Suprapubic skin (tissue), 4 donors: Measurements from ENCODE around the gene TNIK. TPM values are rescaled to one million over a fixed set of nuclear protein-coding genes. Genes with fewer than 3 reads are reported as not detected.

ENCODE experiments used
- DNase-seq, 2 donors: peaks; one replicate each; pipeline ENCODE4 v3.0.0-alpha.2; 2019; ENCODE audit warnings: low spot score in 2 of 2
- H3K27ac ChIP-seq: fragments of 200-600 bp; sonication (generic); one replicate; pipeline ENCODE4 v1.5.1; 2019
- H3K27me3 ChIP-seq: fragments of 200-600 bp; sonication (generic); one replicate; pipeline ENCODE4 v1.5.1; 2019
- H3K36me3 ChIP-seq: fragments of 200-600 bp; sonication (generic); one replicate; pipeline ENCODE4 v1.5.1; 2019
- H3K4me1 ChIP-seq: fragments of 200-600 bp; sonication (generic); one replicate; pipeline ENCODE4 v1.5.1; 2019
- H3K4me3 ChIP-seq: fragments of 200-600 bp; sonication (generic); one replicate; pipeline ENCODE4 v1.5.1; 2019; ENCODE audit warnings: mild to moderate bottlenecking
- H3K9me3 ChIP-seq: fragments of 200-600 bp; sonication (generic); one replicate; pipeline ENCODE4 v1.5.1; 2019
- CTCF ChIP-seq, 2 donors: fragments of 200-600 bp in 1 of 2; fragments of 450-650 bp in 1 of 2; sonication (generic) in 1 of 2; IDR thresholded peaks; one replicate each; pipeline ENCODE4 v1.5.1; 2016 to 2019; ENCODE audit warnings: antibody characterized with exemption in 2 of 2, mild to moderate bottlenecking in 1 of 2, moderate library complexity in 1 of 2
- EP300 ChIP-seq: sonication (generic); formaldehyde crosslinking; IDR thresholded peaks from one replicate; pipeline ENCODE4 v1.6.1; 2017; ENCODE audit warnings: antibody characterized with exemption
- POLR2A ChIP-seq, 2 donors: fragments of 450-650 bp; IDR thresholded peaks; one replicate each; pipeline ENCODE4 v1.6.1; 2017; ENCODE audit warnings: antibody characterized with exemption in 2 of 2, mild to moderate bottlenecking in 2 of 2, moderate library complexity in 2 of 2
- POLR2AphosphoS5 ChIP-seq, 3 donors: sonication (generic); formaldehyde crosslinking; IDR thresholded peaks; one replicate each; pipeline ENCODE4 v1.6.1; 2017; ENCODE audit warnings: antibody characterized with exemption in 3 of 3
- WGBS: methylation state at CpG from one replicate; pipeline ENCODE4 v1.1.5; 2018; 5-methylcytosine and 5-hydroxymethylcytosine counted together
- total RNA-seq, 4 donors: library from RNA; depleted of rRNA; stranded (reverse); fragments of >200 nt; gene quantifications; one replicate each; pipeline ENCODE4 v1.1.0, GENCODE V29; 2016

The TNIK gene
- total RNA-seq, 4 donors from 2014 or later: 2.0 to 4.3 (median 3.1) TPM

DNA sequence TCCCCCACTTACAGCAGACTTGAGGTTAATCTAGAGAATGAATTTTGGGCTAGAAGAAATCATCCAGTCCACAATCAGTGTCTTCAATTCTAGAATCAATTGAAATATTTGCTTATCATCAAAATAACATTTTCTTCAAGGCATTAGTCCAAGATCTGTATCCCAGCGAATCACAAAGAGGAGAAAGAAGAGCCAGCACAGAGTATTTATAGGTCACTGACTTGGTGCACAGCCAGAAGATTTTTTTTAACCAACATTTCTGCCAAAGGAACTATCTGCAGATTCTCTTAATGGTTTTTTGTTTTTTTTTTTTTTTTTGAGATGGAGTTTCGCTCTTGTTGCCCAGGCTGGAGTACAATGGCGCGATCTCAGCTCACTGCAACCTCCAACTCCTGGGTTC lies 178.2 kb downstream of the TNIK start:
- 33% methylated on average over 4 of the region's 4 CpGs for WGBS
- no peaks in the 10 kb centered on the region for H3K27me3 ChIP-seq
- H3K27ac ChIP-seq: no peak overlapping the region
- H3K36me3 ChIP-seq: no peaks in the 10 kb centered on the region
- H3K4me1 ChIP-seq: peaks cover 33% of the 10 kb centered on the region
- TF ChIP-seq POLR2A (IDR thresholded peaks at IDR 0.05) (no peak), EP300 (no peak), POLR2AphosphoS5 (IDR thresholded peaks at IDR 0.05) (no peak), CTCF (IDR thresholded peaks at IDR 0.05) (no peak)
- no peaks in the 10 kb centered on the region for H3K9me3 ChIP-seq
- no peak for DNase-seq
- no peak overlapping the region for H3K4me3 ChIP-seq

- H3K36me3 ChIP-seq: no peaks in the 10 kb centered on the region
- WGBS: 80% methylated on average over 2 of the region's 2 CpGs
- H3K9me3 ChIP-seq: no peaks in the 10 kb centered on the region
- DNase-seq: no peak
- H3K4me1 ChIP-seq: peaks cover 27% of the 10 kb centered on the region
- no peaks in the 10 kb centered on the region for H3K27me3 ChIP-seq
- no peak for TF ChIP-seq EP300
- H3K27ac ChIP-seq: no peak overlapping the region
- H3K4me3 ChIP-seq: no peak overlapping the region
Measured at GRCh38 chr3:171281256-171281992, 178.8 kb downstream of the TNIK start.

GRCh38 chr3:171279972-171280371 lies 180.2 kb downstream of the TNIK start:
- Histone ChIP-seq H3K4me3 (no peak overlapping the region), H3K36me3 (no peaks in the 10 kb centered on the region), H3K9me3 (no peaks in the 10 kb centered on the region), H3K4me1 (peaks cover 20% of the 10 kb centered on the region), H3K27ac (no peak overlapping the region), H3K27me3 (no peaks in the 10 kb centered on the region)
- WGBS: 52% methylated on average over 3 of the region's 3 CpGs
- TF ChIP-seq CTCF (IDR thresholded peaks at IDR 0.05) (no peak), POLR2A (IDR thresholded peaks at IDR 0.05) (no peak), EP300 (no peak), POLR2AphosphoS5 (IDR thresholded peaks at IDR 0.05) (no peak)
- no peak for DNase-seq

DNA sequence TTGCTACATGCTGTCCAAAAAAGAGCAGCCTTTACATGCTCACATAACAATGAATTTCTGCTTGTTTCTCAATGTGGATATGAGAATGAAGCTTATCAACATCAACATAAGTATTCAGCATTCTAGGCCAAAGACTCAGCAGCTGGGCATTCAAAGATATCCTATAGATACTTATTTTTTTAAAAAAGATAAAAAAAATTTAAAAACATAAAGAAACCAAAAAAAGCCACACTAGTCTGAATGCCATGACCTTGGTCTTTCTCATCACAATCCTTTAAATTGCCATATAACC lies 182.0 kb downstream of the TNIK start:
- Histone ChIP-seq H3K4me3 (no peak overlapping the region), H3K27ac (no peak overlapping the region), H3K27me3 (no peaks in the 10 kb centered on the region), H3K4me1 (peaks cover 6% of the 10 kb centered on the region), H3K36me3 (no peaks in the 10 kb centered on the region), H3K9me3 (no peaks in the 10 kb centered on the region)
- DNase-seq: no peak
- no peak for TF ChIP-seq POLR2A (IDR thresholded peaks at IDR 0.05)
- TF ChIP-seq CTCF (IDR thresholded peaks at IDR 0.05): no peak
- TF ChIP-seq POLR2AphosphoS5 (IDR thresholded peaks at IDR 0.05): no peak
- no peak for TF ChIP-seq EP300

DNA sequence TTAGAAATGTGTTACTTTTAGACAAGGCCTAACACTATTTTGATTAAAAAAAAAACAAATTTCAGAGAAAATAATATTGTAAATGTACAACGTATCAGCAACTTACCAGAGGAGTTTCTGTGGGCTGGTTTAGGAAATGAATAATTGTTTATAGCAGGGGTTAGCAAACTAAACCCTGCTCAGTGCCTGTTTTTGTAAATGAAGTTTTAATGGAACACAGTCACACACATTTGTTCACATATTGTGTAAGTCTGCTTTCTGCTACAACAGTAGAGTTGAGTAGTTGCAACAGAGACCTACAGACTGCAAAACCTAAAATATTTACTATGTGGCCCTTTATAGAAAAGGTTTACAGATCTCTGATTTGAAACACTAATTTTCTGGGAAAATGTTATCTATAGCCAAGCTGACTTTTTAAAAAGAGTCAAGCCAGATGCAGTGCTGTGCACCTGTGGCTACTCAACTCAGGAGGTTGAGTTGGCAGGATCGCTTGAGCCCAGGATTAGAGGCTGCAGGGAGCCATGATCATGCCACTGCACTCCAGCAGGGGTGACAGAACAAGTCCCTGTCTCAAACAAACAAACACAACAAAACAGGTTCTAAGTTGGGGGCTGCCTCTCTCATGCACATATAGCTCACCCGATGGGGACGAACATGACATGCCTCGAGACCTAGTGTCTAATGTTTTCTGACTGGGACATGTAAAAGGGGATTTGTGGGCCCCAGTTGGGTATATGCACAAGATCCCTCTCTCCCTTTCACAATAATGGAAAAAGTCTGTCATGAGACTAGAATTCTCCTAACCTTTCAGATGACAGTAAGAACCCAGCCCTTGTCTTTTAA lies 182.5 kb downstream of the TNIK start:
- Histone ChIP-seq H3K4me1 (peaks cover 6% of the 10 kb centered on the region), H3K9me3 (no peaks in the 10 kb centered on the region), H3K36me3 (no peaks in the 10 kb centered on the region), H3K27ac (no peak overlapping the region), H3K4me3 (no peak overlapping the region), H3K27me3 (no peaks in the 10 kb centered on the region)
- no peak for TF ChIP-seq CTCF (IDR thresholded peaks at IDR 0.05)
- TF ChIP-seq POLR2AphosphoS5 (IDR thresholded peaks at IDR 0.05): no peak
- no peak for TF ChIP-seq POLR2A (IDR thresholded peaks at IDR 0.05)
- no peak for TF ChIP-seq EP300
- WGBS: 94% methylated on average over 5 of the region's 5 CpGs
- no peak for DNase-seq
